ENCODE measurements around the gene LCN12.

Gene LCN12

DNA sequence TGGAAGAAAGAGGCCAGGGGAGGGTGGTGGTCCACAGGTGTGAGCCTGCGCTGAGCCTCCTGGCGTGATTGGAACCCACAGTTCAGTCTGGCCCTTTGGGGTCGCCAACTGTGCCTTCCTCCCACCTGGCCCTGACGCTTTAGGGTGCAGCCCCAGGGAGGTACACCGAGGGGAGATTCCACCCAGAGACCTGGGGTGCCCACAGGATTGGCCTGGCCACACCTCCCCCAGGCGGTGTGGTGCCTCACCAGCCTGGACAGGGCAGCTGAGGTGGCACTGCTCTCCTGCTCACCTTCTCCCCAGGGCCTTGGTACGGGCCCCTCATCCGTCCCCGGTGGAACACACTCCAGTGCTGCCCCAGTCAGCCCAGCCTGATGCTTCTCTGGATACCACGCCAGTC is 45.3 kb downstream of the LCN12 start:
- peaks cover 25% of the 10 kb centered on the region for H3K4me1 Mint-ChIP-seq
- H3K9me3 Mint-ChIP-seq, result no peaks in the 10 kb centered on the region
- TF ChIP-seq, protein P1, sequence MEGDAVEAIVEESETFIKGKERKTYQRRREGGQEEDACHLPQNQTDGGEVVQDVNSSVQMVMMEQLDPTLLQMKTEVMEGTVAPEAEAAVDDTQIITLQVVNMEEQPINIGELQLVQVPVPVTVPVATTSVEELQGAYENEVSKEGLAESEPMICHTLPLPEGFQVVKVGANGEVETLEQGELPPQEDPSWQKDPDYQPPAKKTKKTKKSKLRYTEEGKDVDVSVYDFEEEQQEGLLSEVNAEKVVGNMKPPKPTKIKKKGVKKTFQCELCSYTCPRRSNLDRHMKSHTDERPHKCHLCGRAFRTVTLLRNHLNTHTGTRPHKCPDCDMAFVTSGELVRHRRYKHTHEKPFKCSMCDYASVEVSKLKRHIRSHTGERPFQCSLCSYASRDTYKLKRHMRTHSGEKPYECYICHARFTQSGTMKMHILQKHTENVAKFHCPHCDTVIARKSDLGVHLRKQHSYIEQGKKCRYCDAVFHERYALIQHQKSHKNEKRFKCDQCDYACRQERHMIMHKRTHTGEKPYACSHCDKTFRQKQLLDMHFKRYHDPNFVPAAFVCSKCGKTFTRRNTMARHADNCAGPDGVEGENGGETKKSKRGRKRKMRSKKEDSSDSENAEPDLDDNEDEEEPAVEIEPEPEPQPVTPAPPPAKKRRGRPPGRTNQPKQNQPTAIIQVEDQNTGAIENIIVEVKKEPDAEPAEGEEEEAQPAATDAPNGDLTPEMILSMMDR (IDR thresholded peaks at IDR 0.05), result no peak
- no peak for DNase-seq
- no peak overlapping the region for H3K4me3 Mint-ChIP-seq
- H3K27me3 Mint-ChIP-seq (ENCODE audit: low read depth, poor library complexity), result peaks cover 23% of the 10 kb centered on the region
- no peaks in the 10 kb centered on the region for H3K36me3 Mint-ChIP-seq (ENCODE audit: low read depth)
- no peak overlapping the region for H3K27ac Mint-ChIP-seq

DNA sequence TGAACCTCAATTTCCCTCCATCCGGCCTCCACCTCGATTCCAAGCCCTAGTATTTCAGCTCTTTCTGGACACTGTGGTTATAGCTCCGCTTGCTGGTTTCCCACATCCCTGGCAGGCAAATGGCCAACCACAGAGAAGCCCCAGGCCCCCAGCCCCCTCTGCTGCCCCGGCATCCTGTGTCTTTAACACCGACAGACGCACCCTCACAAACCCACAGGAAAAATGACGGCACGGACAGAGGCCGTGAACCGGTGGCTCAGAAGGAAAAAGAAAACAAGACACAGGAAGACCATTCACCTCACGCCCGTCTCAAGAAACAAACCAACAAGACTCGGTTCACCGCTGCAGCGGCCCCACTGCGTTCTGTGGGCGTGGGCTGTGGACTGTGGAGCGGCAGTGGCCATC is 45.8 kb downstream of the LCN12 start:
- peaks cover 25% of the 10 kb centered on the region for H3K27me3 Mint-ChIP-seq (ENCODE audit: low read depth, poor library complexity)
- no peaks in the 10 kb centered on the region for H3K36me3 Mint-ChIP-seq (ENCODE audit: low read depth)
- peaks cover 25% of the 10 kb centered on the region for H3K4me1 Mint-ChIP-seq
- H3K27ac Mint-ChIP-seq, result no peak overlapping the region
- no peak for DNase-seq
- H3K9me3 Mint-ChIP-seq, result no peaks in the 10 kb centered on the region
- TF ChIP-seq, protein P1 (IDR thresholded peaks at IDR 0.05), result no peak
- H3K4me3 Mint-ChIP-seq, result no peak overlapping the region

DNA sequence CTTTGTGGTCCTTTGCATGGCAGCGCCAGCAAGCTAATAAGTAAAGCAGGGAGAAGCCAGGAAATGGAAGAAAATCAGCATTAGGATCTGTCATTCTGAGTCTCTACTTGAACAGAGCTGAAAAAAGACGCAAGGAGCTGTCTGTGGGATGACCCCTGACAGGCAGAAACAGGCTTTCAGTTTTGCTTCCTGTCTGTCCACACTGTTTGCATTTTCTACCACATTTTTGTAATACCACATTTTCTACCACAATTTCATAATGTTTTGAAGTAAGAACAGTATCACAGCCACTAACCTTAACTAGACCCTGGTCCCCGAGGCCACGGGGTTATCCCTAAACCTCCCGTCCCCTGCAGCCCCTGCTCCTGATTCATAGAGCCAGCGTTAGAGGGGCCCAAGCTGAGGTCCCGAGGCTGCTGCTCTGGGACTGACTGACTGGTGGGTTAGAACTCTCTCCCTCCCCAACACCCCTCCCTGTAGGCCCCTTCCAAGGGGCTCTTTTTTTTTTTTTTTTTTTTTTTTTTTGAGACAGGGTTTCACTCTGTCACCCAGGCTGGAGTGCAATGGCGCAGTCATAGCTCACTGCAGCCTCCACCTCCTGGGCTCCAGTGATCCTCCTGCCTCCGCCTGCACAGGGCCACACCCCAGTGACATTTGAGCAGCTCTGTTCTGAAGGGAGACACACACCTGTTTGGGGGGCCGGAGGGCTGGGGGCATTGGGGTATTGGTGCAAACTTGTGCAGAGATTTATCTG is 48.3 kb downstream of the LCN12 start:
- Mint-ChIP-seq H3K27me3 (ENCODE audit: low read depth, poor library complexity) (peaks cover 27% of the 10 kb centered on the region), H3K4me1 (peaks cover 25% of the 10 kb centered on the region), H3K9me3 (peaks cover 11% of the 10 kb centered on the region), H3K27ac (no peak overlapping the region), H3K36me3 (ENCODE audit: low read depth) (no peaks in the 10 kb centered on the region), H3K4me3 (no peak overlapping the region)
- no peak for DNase-seq
- TF ChIP-seq, protein P1 (IDR thresholded peaks at IDR 0.05), result no peak

DNA sequence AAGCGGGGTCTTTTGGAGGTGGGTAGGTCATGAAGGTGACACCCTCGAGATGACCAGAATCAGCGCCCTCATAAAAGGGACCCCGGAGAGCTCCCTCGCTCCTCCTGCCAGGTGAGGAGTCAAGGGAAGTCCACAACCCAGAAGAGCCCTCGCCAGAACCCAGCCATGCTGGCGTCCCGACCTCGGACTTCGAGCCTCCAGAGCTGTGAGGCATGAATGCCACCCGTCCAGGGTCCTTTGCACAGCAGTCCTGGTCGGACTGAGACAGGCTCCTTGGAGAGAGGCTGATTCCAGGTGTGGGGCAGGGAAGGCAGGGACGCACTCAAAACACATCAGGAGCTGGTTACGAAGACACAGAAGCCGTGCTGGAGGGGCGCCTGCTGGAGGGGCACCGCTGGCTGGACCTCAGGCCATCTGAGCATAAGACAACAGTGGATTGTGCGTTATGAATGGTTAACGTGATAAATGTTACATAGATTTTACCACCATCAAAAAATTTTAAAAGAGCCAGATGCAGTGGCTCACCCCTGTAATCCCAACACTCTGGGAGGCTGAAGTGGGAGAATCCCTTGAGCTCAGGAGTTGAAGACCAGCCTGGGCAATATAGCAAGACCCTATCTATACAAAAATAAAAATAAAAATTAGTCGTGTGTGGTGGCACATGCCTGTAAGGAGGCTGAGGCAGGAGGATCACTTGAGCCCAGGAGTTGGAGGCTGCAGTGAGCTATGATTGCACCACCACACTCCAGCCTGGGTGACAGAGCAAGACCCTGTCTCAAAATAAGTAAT is 50.0 kb downstream of the LCN12 start:
- Mint-ChIP-seq H3K9me3 (peaks cover 24% of the 10 kb centered on the region), H3K27me3 (ENCODE audit: low read depth, poor library complexity) (peaks cover 27% of the 10 kb centered on the region), H3K4me3 (no peak overlapping the region), H3K27ac (no peak overlapping the region), H3K36me3 (ENCODE audit: low read depth) (no peaks in the 10 kb centered on the region), H3K4me1 (peaks cover 20% of the 10 kb centered on the region)
- no peak for DNase-seq
- TF ChIP-seq, protein P1 (IDR thresholded peaks at IDR 0.05), result no peak

DNA sequence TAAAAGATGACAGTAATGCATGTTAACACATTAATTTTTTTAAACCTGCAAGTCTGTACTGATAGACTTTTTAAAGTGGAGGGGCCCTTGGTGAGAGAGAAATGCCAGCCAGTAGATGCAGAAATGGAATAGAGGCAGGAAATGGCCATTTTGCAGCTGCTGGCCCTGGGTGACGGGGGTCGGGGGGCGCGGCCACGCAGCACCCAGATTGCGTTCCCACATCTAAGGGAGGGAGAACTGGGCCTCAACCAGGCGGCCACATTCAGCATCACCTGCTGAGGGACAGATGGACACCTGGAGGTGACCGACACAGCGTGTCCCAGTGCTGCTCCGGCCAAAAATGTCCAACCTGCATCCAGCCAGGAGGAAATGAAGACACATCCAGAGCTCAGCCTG is 50.6 kb downstream of the LCN12 start:
- Mint-ChIP-seq H3K27ac (no peak overlapping the region), H3K27me3 (ENCODE audit: low read depth, poor library complexity) (peaks cover 24% of the 10 kb centered on the region), H3K4me1 (peaks cover 18% of the 10 kb centered on the region), H3K4me3 (no peak overlapping the region), H3K36me3 (ENCODE audit: low read depth) (no peaks in the 10 kb centered on the region), H3K9me3 (peaks cover 24% of the 10 kb centered on the region)
- TF ChIP-seq, protein P1 (IDR thresholded peaks at IDR 0.05), result no peak
- DNase-seq, result no peak
